ENCODE results near the gene BCAP31. TPM values are rescaled to one million over a fixed set of nuclear protein-coding genes. Genes with fewer than 3 reads are reported as not detected.
A peak's percentile ranks its signal among the peaks of the same experiment; 100 is the strongest.

BCAP31 gene
- total and polyA plus RNA-seq, 9 donors: 53.7 to 195 (median 135) TPM

DNA sequence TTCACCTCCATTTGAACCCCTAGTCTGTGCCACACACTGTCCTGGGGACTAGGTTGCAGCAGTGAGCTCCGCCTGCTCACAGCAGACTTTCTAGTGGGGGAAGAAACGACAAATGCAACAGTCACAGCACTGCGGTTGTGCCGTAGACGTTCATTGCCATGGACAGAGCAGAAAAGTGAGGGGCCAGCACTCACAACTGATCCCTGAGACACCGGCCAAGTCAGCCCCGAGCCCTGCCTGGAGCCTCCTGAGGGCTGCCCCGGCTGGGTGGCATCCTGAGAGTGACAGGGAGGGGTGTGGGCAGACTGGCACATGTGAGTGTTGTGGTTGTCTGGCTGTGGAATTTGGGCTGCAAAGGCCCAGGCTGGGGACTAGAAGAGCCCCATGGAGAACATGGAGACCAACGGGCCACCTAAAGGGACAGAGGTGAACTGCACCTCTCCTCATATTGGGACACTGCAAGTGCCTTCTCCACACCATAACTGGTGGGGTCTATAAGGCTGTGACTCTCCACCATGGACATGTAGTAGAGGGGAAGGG is 72.6 kb downstream of the BCAP31 start:
- TF ChIP-seq, protein P1, sequence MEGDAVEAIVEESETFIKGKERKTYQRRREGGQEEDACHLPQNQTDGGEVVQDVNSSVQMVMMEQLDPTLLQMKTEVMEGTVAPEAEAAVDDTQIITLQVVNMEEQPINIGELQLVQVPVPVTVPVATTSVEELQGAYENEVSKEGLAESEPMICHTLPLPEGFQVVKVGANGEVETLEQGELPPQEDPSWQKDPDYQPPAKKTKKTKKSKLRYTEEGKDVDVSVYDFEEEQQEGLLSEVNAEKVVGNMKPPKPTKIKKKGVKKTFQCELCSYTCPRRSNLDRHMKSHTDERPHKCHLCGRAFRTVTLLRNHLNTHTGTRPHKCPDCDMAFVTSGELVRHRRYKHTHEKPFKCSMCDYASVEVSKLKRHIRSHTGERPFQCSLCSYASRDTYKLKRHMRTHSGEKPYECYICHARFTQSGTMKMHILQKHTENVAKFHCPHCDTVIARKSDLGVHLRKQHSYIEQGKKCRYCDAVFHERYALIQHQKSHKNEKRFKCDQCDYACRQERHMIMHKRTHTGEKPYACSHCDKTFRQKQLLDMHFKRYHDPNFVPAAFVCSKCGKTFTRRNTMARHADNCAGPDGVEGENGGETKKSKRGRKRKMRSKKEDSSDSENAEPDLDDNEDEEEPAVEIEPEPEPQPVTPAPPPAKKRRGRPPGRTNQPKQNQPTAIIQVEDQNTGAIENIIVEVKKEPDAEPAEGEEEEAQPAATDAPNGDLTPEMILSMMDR (IDR thresholded peaks at IDR 0.05): no peak
- no peak for TF ChIP-seq POLR2A (IDR thresholded peaks at IDR 0.05)
- peak in 1 of 5 donors; percentile 7 for DNase-seq
- H3K9me3 ChIP-seq: peaks cover 0 to 7% of the 10 kb centered on the region in 2 donors
- no peak overlapping the region for H3K27ac ChIP-seq
- H3K4me3 ChIP-seq: no peak overlapping the region
- H3K27me3 ChIP-seq: no peaks in the 10 kb centered on the region
- H3K4me1 ChIP-seq (ENCODE audit: insufficient read depth): no peaks in the 10 kb centered on the region
- WGBS, 3 donors: 75 to 87% (median 75%) methylated on average over 9 of the region's 9 CpGs
- intact Hi-C loops (cut with DNase I): no loop called here
- no peaks in the 10 kb centered on the region for H3K36me3 ChIP-seq

DNA sequence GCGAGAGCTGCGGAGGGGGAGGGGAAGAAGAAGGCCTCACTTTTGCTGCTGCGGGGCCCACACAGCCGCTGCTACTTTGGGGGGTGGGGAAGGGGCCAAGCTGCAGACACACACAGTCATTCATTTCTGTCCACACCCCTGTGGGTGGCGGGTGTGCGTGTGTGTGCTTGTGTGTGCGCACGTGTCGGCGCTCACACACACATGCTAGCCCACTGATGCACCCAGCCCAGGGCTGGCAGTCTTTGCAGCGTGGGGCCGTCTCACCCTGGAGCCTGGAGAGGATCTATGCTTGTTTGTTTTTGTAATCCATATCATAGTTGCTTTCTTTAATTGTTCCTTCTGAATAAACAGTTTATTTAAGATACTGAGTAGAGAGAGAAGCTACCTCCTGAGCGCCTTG is 73.2 kb downstream of the BCAP31 start:
- H3K27me3 ChIP-seq: no peaks in the 10 kb centered on the region
- H3K9me3 ChIP-seq: peaks cover 0 to 7% of the 10 kb centered on the region in 2 donors
- intact Hi-C loops (cut with DNase I): no loop called here
- DNase-seq: no peak
- 85 to 87% (median 85%) methylated on average over 13 of the region's 13 CpGs for WGBS, 3 donors
- no peaks in the 10 kb centered on the region for H3K36me3 ChIP-seq
- H3K4me3 ChIP-seq: no peak overlapping the region
- H3K4me1 ChIP-seq (ENCODE audit: insufficient read depth): no peaks in the 10 kb centered on the region
- H3K27ac ChIP-seq: no peak overlapping the region
- TF ChIP-seq POLR2A (IDR thresholded peaks at IDR 0.05) (no peak), EP300 (IDR thresholded peaks at IDR 0.05) (no peak)
- TF ChIP-seq, protein P1 (IDR thresholded peaks at IDR 0.05): no peak

Small RNA genes within 50 kb of the gene (small RNA-seq; reads per million reads assigned to genes)
- gene RN7SL687P: not detected

Other genes starting within 250 kb of the BCAP31 start
- 10 to 100 TPM; 10.0 to 72.3 (median 31.2) TPM for gene BGN, start 229.4 kb downstream of the BCAP31 start, total RNA-seq
- gene BGN, start 229.4 kb downstream of the BCAP31 start, polyA plus RNA-seq: 10 to 100 TPM; 81.6 to 81.7 TPM
- 1 to 10 TPM in 1 of 7 donors, under 1 TPM in 2, not detected in 4; 0.23 to 1.6 (median 0.27) TPM for gene ATP2B3, start 206.7 kb downstream of the BCAP31 start, total RNA-seq
- under 1 TPM in 1 of 2 donors, not detected in 1; 0.01 TPM for gene ATP2B3, start 206.7 kb downstream of the BCAP31 start, polyA plus RNA-seq
- 10 to 100 TPM; 15.5 to 20.0 (median 19.3) TPM for gene CCNQ, start 125.2 kb downstream of the BCAP31 start, total RNA-seq
- 10 to 100 TPM; 16.8 to 23.8 TPM for gene CCNQ, start 125.2 kb downstream of the BCAP31 start, polyA plus RNA-seq
- 1 to 10 TPM in 3 of 7 donors, under 1 TPM in 4; 0.12 to 3.7 (median 0.74) TPM for gene DUSP9, start 77.2 kb downstream of the BCAP31 start, total RNA-seq
- under 1 TPM in 1 of 2 donors, not detected in 1; 0.28 TPM for gene DUSP9, start 77.2 kb downstream of the BCAP31 start, polyA plus RNA-seq
- gene PNCK, start 50.6 kb downstream of the BCAP31 start, total RNA-seq: 1 to 10 TPM in 4 of 7 donors, under 1 TPM in 2, not detected in 1; 0.51 to 5.9 (median 1.6) TPM
- 1 to 10 TPM in 1 of 2 donors, under 1 TPM in 1; 0.87 to 1.1 TPM for gene PNCK, start 50.6 kb downstream of the BCAP31 start, polyA plus RNA-seq
- gene SLC6A8, start 36.5 kb downstream of the BCAP31 start, total RNA-seq: 10 to 100 TPM in 5 of 7 donors, 1 to 10 TPM in 2; 6.3 to 23.5 (median 16.3) TPM
- gene SLC6A8, start 36.5 kb downstream of the BCAP31 start, polyA plus RNA-seq: 10 to 100 TPM in 1 of 2 donors, 1 to 10 TPM in 1; 7.5 to 10.0 TPM
- 10 to 100 TPM in 1 of 7 donors, 1 to 10 TPM in 6; 6.1 to 11.1 (median 9.1) TPM for gene ABCD1, start 469 bp upstream of the BCAP31 start, total RNA-seq
- 1 to 10 TPM; 1.4 to 5.1 TPM for gene ABCD1, start 469 bp upstream of the BCAP31 start, polyA plus RNA-seq
- 1 to 10 TPM in 3 of 7 donors, under 1 TPM in 4; 0.46 to 5.0 (median 0.95) TPM for gene PLXNB3, start 39.9 kb upstream of the BCAP31 start, total RNA-seq
- 1 to 10 TPM in 1 of 2 donors, under 1 TPM in 1; 0.79 to 3.6 TPM for gene PLXNB3, start 39.9 kb upstream of the BCAP31 start, polyA plus RNA-seq
- gene SRPK3, start 56.7 kb upstream of the BCAP31 start, total RNA-seq: 1 to 10 TPM; 1.1 to 2.1 (median 1.6) TPM
- under 1 TPM; 0.25 to 0.65 TPM for gene SRPK3, start 56.7 kb upstream of the BCAP31 start, polyA plus RNA-seq
- 10 to 100 TPM; 48.5 to 58.5 (median 54.7) TPM for gene IDH3G, start 70.0 kb upstream of the BCAP31 start, total RNA-seq
- gene IDH3G, start 70.0 kb upstream of the BCAP31 start, polyA plus RNA-seq: 10 to 100 TPM; 41.3 to 44.2 TPM
- 100 to 1,000 TPM; 123 to 181 (median 155) TPM for gene SSR4, start 70.3 kb upstream of the BCAP31 start, total RNA-seq
- 100 to 1,000 TPM; 120 to 261 TPM for gene SSR4, start 70.3 kb upstream of the BCAP31 start, polyA plus RNA-seq
- 1 to 10 TPM in 4 of 7 donors, under 1 TPM in 3; 0.73 to 8.6 (median 2.7) TPM for gene PDZD4, start 106.2 kb upstream of the BCAP31 start, total RNA-seq
- gene PDZD4, start 106.2 kb upstream of the BCAP31 start, polyA plus RNA-seq: 1 to 10 TPM; 2.0 to 2.2 TPM
- gene L1CAM, start 161.8 kb upstream of the BCAP31 start, total RNA-seq: 1 to 10 TPM in 3 of 7 donors, under 1 TPM in 3, not detected in 1; 0.36 to 3.0 (median 1.1) TPM
- gene L1CAM, start 161.8 kb upstream of the BCAP31 start, polyA plus RNA-seq: 1 to 10 TPM in 1 of 2 donors, under 1 TPM in 1; 0.63 to 1.1 TPM
- gene AVPR2, start 180.3 kb upstream of the BCAP31 start, total RNA-seq: 1 to 10 TPM in 1 of 7 donors, under 1 TPM in 4, not detected in 2; 0.34 to 1.5 (median 0.50) TPM
- 1 to 10 TPM in 1 of 2 donors, not detected in 1; 1.3 TPM for gene AVPR2, start 180.3 kb upstream of the BCAP31 start, polyA plus RNA-seq
- gene ARHGAP4, start 201.9 kb upstream of the BCAP31 start, total RNA-seq: 10 to 100 TPM in 5 of 7 donors, 1 to 10 TPM in 2; 7.0 to 22.3 (median 11.4) TPM
- gene ARHGAP4, start 201.9 kb upstream of the BCAP31 start, polyA plus RNA-seq: 10 to 100 TPM in 1 of 2 donors, 1 to 10 TPM in 1; 1.2 to 14.7 TPM
- gene NAA10, start 210.7 kb upstream of the BCAP31 start, total RNA-seq: 10 to 100 TPM; 36.7 to 95.5 (median 64.2) TPM
- 10 to 100 TPM; 64.9 to 87.3 TPM for gene NAA10, start 210.7 kb upstream of the BCAP31 start, polyA plus RNA-seq
- gene RENBP, start 220.3 kb upstream of the BCAP31 start, total RNA-seq: 1 to 10 TPM in 6 of 7 donors, under 1 TPM in 1; 0.80 to 4.9 (median 2.5) TPM
- 1 to 10 TPM; 1.2 to 2.8 TPM for gene RENBP, start 220.3 kb upstream of the BCAP31 start, polyA plus RNA-seq
- 10 to 100 TPM; 26.3 to 62.5 (median 53.1) TPM for gene HCFC1, start 247.4 kb upstream of the BCAP31 start, total RNA-seq
- 10 to 100 TPM; 13.3 to 19.7 TPM for gene HCFC1, start 247.4 kb upstream of the BCAP31 start, polyA plus RNA-seq
- gene TMEM187, start 248.4 kb upstream of the BCAP31 start, total RNA-seq: 10 to 100 TPM in 3 of 7 donors, 1 to 10 TPM in 4; 4.4 to 11.6 (median 9.4) TPM
- gene TMEM187, start 248.4 kb upstream of the BCAP31 start, polyA plus RNA-seq: 1 to 10 TPM; 2.6 to 9.8 TPM

All from ovary (tissue), 9 donors.